ENCODE data around the gene WIPF3. TPM values are rescaled to one million over a fixed set of nuclear protein-coding genes. Genes with fewer than 3 reads are reported as not detected.

WIPF3 gene
- total RNA-seq, 1 donor from 2014 or later: 0.37 TPM

DNA sequence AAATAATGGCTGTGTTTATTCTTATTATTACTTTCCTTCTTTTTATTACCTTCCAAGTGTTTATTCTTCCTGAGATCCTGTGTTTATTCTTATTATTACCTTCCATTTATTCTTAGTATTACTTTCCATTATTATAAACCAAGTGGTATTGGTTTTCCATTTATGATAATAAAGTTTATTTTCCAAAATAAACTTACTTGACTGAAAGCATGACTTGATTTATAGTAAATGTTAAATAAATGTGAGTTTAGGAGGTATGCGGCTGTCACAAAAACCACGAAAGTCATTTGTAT is 20.2 kb downstream of the WIPF3 start:
- no peaks in the 10 kb centered on the region for H3K4me1 Mint-ChIP-seq (ENCODE audit: low read depth, unreplicated experiment)
- H3K27me3 Mint-ChIP-seq (ENCODE audit: unreplicated experiment): peaks cover 1% of the 10 kb centered on the region
- H3K36me3 Mint-ChIP-seq (ENCODE audit: unreplicated experiment): peaks cover 5% of the 10 kb centered on the region

DNA sequence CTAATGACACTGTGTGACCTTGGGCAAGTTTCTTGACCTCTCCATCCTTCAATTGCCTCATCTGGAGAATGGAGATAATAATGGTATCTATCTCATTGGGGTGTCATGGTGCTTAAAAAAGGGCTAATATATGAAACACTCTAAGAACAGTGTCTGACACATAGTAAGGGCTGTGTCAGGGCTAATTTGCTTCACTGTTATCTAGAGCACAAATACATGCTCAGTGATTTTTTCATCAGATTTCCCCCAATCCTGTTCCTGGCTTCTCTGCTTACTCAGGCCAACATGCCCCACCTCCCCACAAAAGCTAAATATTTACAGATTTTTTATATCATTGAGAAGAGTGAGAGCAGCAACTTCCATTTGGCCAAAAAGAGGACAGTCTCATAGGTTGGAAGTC is 20.6 kb downstream of the WIPF3 start:
- peaks cover 2% of the 10 kb centered on the region for H3K9me3 Mint-ChIP-seq (ENCODE audit: unreplicated experiment)
- TF ChIP-seq, protein P1, sequence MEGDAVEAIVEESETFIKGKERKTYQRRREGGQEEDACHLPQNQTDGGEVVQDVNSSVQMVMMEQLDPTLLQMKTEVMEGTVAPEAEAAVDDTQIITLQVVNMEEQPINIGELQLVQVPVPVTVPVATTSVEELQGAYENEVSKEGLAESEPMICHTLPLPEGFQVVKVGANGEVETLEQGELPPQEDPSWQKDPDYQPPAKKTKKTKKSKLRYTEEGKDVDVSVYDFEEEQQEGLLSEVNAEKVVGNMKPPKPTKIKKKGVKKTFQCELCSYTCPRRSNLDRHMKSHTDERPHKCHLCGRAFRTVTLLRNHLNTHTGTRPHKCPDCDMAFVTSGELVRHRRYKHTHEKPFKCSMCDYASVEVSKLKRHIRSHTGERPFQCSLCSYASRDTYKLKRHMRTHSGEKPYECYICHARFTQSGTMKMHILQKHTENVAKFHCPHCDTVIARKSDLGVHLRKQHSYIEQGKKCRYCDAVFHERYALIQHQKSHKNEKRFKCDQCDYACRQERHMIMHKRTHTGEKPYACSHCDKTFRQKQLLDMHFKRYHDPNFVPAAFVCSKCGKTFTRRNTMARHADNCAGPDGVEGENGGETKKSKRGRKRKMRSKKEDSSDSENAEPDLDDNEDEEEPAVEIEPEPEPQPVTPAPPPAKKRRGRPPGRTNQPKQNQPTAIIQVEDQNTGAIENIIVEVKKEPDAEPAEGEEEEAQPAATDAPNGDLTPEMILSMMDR (IDR thresholded peaks at IDR 0.05; ENCODE audit: partially characterized antibody, unreplicated experiment): no peak
- peaks cover 1% of the 10 kb centered on the region for H3K27me3 Mint-ChIP-seq (ENCODE audit: unreplicated experiment)
- no peak overlapping the region for H3K27ac Mint-ChIP-seq (ENCODE audit: unreplicated experiment)
- peaks cover 6% of the 10 kb centered on the region for H3K36me3 Mint-ChIP-seq (ENCODE audit: unreplicated experiment)
- DNase-seq: no peak
- H3K4me1 Mint-ChIP-seq (ENCODE audit: low read depth, unreplicated experiment): no peaks in the 10 kb centered on the region
- no peak overlapping the region for H3K4me3 Mint-ChIP-seq (ENCODE audit: unreplicated experiment)

More for the DNA sequence above, 20.2 kb downstream of the WIPF3 start:
- TF ChIP-seq, protein P1 (IDR thresholded peaks at IDR 0.05; ENCODE audit: partially characterized antibody, unreplicated experiment): no peak
- H3K9me3 Mint-ChIP-seq (ENCODE audit: unreplicated experiment): peaks cover under 1% of the 10 kb centered on the region
- no peak overlapping the region for H3K4me3 Mint-ChIP-seq (ENCODE audit: unreplicated experiment)
- no peak for DNase-seq
- no peak overlapping the region for H3K27ac Mint-ChIP-seq (ENCODE audit: unreplicated experiment)

DNA sequence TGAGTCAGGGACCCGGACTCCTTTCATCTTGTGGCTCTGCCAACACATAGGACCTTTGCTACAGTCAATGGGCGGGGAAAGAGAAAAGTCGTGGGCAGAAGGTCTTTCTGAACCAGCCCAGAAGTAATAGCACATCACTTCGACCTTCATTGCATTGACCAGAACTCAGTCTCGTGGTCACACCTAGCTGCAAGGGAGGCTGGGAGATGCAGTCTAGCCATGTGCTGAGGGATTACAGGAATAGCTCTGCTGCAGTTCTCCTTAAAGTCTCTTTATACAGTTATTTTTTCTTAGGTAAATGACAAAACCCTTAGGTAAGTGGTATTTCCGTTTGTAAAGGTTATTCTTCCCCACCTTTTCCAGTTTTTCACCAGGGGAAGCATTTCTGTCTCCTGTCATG is 25.4 kb downstream of the WIPF3 start:
- Mint-ChIP-seq H3K9me3 (ENCODE audit: unreplicated experiment) (peaks cover 2% of the 10 kb centered on the region), H3K36me3 (ENCODE audit: unreplicated experiment) (peaks cover 6% of the 10 kb centered on the region), H3K4me3 (ENCODE audit: unreplicated experiment) (no peak overlapping the region), H3K27ac (ENCODE audit: unreplicated experiment) (no peak overlapping the region), H3K4me1 (ENCODE audit: low read depth, unreplicated experiment) (no peaks in the 10 kb centered on the region), H3K27me3 (ENCODE audit: unreplicated experiment) (no peaks in the 10 kb centered on the region)
- TF ChIP-seq, protein P1 (IDR thresholded peaks at IDR 0.05; ENCODE audit: partially characterized antibody, unreplicated experiment): no peak
- DNase-seq: no peak

DNA sequence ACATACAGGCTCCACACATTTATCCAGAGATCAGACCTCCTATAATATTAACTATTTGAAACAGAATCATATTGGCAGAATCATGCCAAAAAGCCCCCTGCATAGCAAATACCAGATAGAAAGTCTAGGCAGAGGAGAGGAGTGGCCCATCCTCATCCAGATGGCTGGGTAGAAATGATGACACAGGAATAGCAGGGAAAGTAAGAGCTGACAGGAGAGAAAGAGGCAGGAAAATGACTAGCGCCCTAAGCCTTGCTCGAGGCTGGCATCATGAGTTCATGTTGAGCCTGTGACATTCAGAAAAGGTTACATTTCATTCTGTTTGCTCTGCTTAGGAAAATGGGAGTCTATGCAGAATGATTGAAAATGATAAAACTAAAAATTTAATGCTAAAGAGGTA is 27.6 kb downstream of the WIPF3 start:
- TF ChIP-seq, protein P1 (IDR thresholded peaks at IDR 0.05; ENCODE audit: partially characterized antibody, unreplicated experiment): no peak
- no peak overlapping the region for H3K4me3 Mint-ChIP-seq (ENCODE audit: unreplicated experiment)
- H3K9me3 Mint-ChIP-seq (ENCODE audit: unreplicated experiment): peaks cover 2% of the 10 kb centered on the region
- no peaks in the 10 kb centered on the region for H3K4me1 Mint-ChIP-seq (ENCODE audit: low read depth, unreplicated experiment)
- H3K36me3 Mint-ChIP-seq (ENCODE audit: unreplicated experiment): peaks cover 6% of the 10 kb centered on the region
- no peaks in the 10 kb centered on the region for H3K27me3 Mint-ChIP-seq (ENCODE audit: unreplicated experiment)
- no peak overlapping the region for H3K27ac Mint-ChIP-seq (ENCODE audit: unreplicated experiment)
- DNase-seq: no peak

DNA sequence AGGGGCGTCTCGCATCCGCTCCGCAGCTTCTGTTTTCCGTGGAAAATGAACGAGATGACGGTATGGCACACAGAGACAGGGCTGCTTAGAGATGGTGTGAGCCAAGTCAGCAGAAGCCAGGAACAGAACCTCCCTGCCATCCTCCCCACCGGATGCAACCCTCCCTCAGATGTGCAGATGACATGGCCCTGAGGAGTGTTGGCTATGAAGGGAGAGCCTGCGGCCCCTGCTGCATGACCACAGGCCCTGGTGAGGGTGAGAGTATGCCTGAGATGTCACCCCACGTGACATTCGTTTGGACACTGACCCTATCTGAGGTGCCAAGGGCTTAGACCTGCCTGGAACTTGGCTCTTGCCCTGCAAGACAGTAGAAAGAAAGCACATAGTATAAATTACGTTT is 29.4 kb downstream of the WIPF3 start:
- DNase-seq: no peak
- H3K27me3 Mint-ChIP-seq (ENCODE audit: unreplicated experiment): no peaks in the 10 kb centered on the region
- H3K4me3 Mint-ChIP-seq (ENCODE audit: unreplicated experiment): no peak overlapping the region
- H3K4me1 Mint-ChIP-seq (ENCODE audit: low read depth, unreplicated experiment): no peaks in the 10 kb centered on the region
- TF ChIP-seq, protein P1 (IDR thresholded peaks at IDR 0.05; ENCODE audit: partially characterized antibody, unreplicated experiment): no peak
- peaks cover 6% of the 10 kb centered on the region for H3K36me3 Mint-ChIP-seq (ENCODE audit: unreplicated experiment)
- H3K9me3 Mint-ChIP-seq (ENCODE audit: unreplicated experiment): peaks cover 2% of the 10 kb centered on the region
- no peak overlapping the region for H3K27ac Mint-ChIP-seq (ENCODE audit: unreplicated experiment)
